Liver (tissue), 9 donors: ENCODE measurements around the gene AGPAT4. TPM values are rescaled to one million over a fixed set of nuclear protein-coding genes. Genes with fewer than 3 reads are reported as not detected.

Source experiments
- DNase-seq: peaks from one replicate; pipeline ENCODE4 v3.0.0-alpha.2; 2017; ENCODE audit warnings: low spot score
- H3K27ac ChIP-seq, 2 donors: one replicate each; pipeline ENCODE4 v1.7.0; 2013; ENCODE audit warnings: inconsistent platforms in 2 of 2, low read length in 2 of 2, control low read depth in 1 of 2, low read depth in 1 of 2, mild to moderate bottlenecking in 1 of 2
- H3K27me3 ChIP-seq, 4 donors: one replicate each; pipeline versions ENCODE4 v1.6.1 to v1.7.0; 2013; ENCODE audit warnings: low read length in 3 of 4, inconsistent platforms in 1 of 4, mild to moderate bottlenecking in 1 of 4, moderate library complexity in 1 of 4; ENCODE audit not compliant: control insufficient read depth in 4 of 4, insufficient read depth in 4 of 4
- H3K36me3 ChIP-seq, 4 donors: one replicate each; pipeline versions ENCODE4 v1.6.1 to v1.7.0; 2013; ENCODE audit warnings: low read length in 3 of 4, mild to moderate bottlenecking in 3 of 4, low read depth in 1 of 4, moderate library complexity in 1 of 4; ENCODE audit not compliant: control insufficient read depth in 4 of 4, insufficient read depth in 3 of 4
- H3K4me1 ChIP-seq, 4 donors: one replicate each; pipeline versions ENCODE4 v1.6.1 to v1.7.0; 2013; ENCODE audit warnings: low read length in 3 of 4, mild to moderate bottlenecking in 3 of 4, moderate library complexity in 1 of 4; ENCODE audit not compliant: control insufficient read depth in 4 of 4, insufficient read depth in 4 of 4
- H3K4me3 ChIP-seq, 3 donors: one replicate each; pipeline versions ENCODE4 v1.6.1 to v1.7.0; 2013; ENCODE audit warnings: low read length in 3 of 3, control low read depth in 1 of 3, low read depth in 1 of 3, mild to moderate bottlenecking in 1 of 3
- H3K9ac ChIP-seq, 2 donors: one replicate each; pipeline ENCODE4 v1.7.0; 2013; ENCODE audit warnings: low read length in 2 of 2, mild to moderate bottlenecking in 2 of 2, moderate library complexity in 2 of 2, control low read depth in 1 of 2, low read depth in 1 of 2
- H3K9me3 ChIP-seq, 4 donors: one replicate each; pipeline versions ENCODE4 v1.6.1 to v1.7.0; 2013; ENCODE audit warnings: low read length in 3 of 4; ENCODE audit not compliant: control insufficient read depth in 4 of 4
- ATF3 ChIP-seq: IDR thresholded peaks from 2 replicates; pipeline ENCODE4 v1.6.1; 2016; ENCODE audit warnings: antibody characterized with exemption
- GABPA ChIP-seq, 2 donors: IDR thresholded peaks in 1 of 2; conservative IDR thresholded peaks in 1 of 2; 2 replicates each; pipeline ENCODE4 v1.6.1; 2016; ENCODE audit warnings: antibody characterized with exemption in 2 of 2, mild to moderate bottlenecking in 1 of 2, moderate library complexity in 1 of 2
- HNF4A ChIP-seq, 2 donors: conservative IDR thresholded peaks; 2 replicates each; pipeline ENCODE4 v1.6.1; 2016; ENCODE audit warnings: antibody characterized with exemption in 2 of 2, mild to moderate bottlenecking in 2 of 2
- MAX ChIP-seq: IDR thresholded peaks from 2 replicates; pipeline ENCODE4 v1.6.1; 2016; ENCODE audit warnings: antibody characterized with exemption
- RAD21 ChIP-seq, 2 donors: IDR thresholded peaks; 2 replicates each; pipeline ENCODE4 v1.6.1; 2016; ENCODE audit warnings: antibody characterized with exemption in 2 of 2, mild to moderate bottlenecking in 2 of 2
- SP1 ChIP-seq: IDR thresholded peaks from 2 replicates; pipeline ENCODE4 v1.6.1; 2018; ENCODE audit warnings: antibody characterized with exemption, mild to moderate bottlenecking
- TAF1 ChIP-seq: conservative IDR thresholded peaks from 2 replicates; pipeline ENCODE4 v1.6.1; 2016; ENCODE audit warnings: antibody characterized with exemption, mild to moderate bottlenecking
- WGBS: extraction: QIAGEN DNeasy Blood & Tissue Kit; methylation state at CpG from one replicate; pipeline ENCODE4 v1.1.7; 2013; 5-methylcytosine and 5-hydroxymethylcytosine counted together
- polyA plus RNA-seq, 2 donors: library from polyadenylated mRNA; stranded (reverse) in 1 of 2; unstranded in 1 of 2; fragments of 200-250 nt in 1 of 2; fragments of >200 nt in 1 of 2; fragmentation: Nextera tagmentation in 1 of 2; extraction: Ambion mirVana in 1 of 2; gene quantifications; one replicate each; pipeline versions ENCODE4 v1.2.1 to v1.2.3, GENCODE V29; 2013 to 2015
- total RNA-seq, 2 donors: library from RNA; depleted of rRNA; stranded (reverse); fragments of >200 nt; gene quantifications; one replicate each; pipeline ENCODE4 v1.2.3, GENCODE V29; 2014
- TF ChIP-seq, protein P1 (sequence below): IDR thresholded peaks from 2 replicates; pipeline ENCODE4 v1.6.1; 2016; ENCODE audit warnings: antibody characterized with exemption
- TF ChIP-seq, protein P2 (sequence below): fragments of 150-350 bp; IDR thresholded peaks from 2 replicates; pipeline ENCODE4 v1.5.1; 2017; ENCODE audit warnings: improper control_type of control experiment, low read depth, low read length; ENCODE audit not compliant: missing input control
- TF ChIP-seq, protein P3 (sequence below): IDR thresholded peaks from 2 replicates; pipeline ENCODE4 v1.6.1; 2016; ENCODE audit warnings: antibody characterized with exemption, mild to moderate bottlenecking
- donor health status: healthy.
- donor health status: healthy.
- donor health status: healthy.
- donor health status: healthy.
- donor health status: healthy.

AGPAT4 gene
- total and polyA plus RNA-seq, 4 donors = 0.44 to 17.5 (median 0.69) TPM

DNA sequence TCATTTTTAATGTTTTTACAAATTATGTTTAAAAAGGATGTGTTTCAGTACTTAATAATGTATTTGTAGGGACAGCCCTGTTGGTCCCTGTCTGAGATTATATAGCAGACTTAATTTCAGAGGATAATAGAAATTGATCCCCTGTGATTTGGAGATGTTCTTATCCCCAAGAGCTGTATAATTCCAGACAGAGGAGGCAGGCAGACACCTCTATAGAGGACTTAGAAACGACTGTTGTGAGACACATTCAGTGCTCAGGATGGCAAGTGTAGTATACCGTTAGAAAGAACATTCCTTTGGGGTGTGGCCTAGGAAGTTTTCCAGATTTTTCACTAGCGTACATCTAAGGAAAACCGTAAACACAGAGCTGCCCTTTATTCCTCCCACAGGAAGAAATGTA, 164.5 kb downstream of the AGPAT4 start (continued):
- TF ChIP-seq, protein P1, sequence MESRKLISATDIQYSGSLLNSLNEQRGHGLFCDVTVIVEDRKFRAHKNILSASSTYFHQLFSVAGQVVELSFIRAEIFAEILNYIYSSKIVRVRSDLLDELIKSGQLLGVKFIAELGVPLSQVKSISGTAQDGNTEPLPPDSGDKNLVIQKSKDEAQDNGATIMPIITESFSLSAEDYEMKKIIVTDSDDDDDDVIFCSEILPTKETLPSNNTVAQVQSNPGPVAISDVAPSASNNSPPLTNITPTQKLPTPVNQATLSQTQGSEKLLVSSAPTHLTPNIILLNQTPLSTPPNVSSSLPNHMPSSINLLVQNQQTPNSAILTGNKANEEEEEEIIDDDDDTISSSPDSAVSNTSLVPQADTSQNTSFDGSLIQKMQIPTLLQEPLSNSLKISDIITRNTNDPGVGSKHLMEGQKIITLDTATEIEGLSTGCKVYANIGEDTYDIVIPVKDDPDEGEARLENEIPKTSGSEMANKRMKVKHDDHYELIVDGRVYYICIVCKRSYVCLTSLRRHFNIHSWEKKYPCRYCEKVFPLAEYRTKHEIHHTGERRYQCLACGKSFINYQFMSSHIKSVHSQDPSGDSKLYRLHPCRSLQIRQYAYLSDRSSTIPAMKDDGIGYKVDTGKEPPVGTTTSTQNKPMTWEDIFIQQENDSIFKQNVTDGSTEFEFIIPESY = no peak
- no peak for TF ChIP-seq ATF3
- TF ChIP-seq, protein P2, sequence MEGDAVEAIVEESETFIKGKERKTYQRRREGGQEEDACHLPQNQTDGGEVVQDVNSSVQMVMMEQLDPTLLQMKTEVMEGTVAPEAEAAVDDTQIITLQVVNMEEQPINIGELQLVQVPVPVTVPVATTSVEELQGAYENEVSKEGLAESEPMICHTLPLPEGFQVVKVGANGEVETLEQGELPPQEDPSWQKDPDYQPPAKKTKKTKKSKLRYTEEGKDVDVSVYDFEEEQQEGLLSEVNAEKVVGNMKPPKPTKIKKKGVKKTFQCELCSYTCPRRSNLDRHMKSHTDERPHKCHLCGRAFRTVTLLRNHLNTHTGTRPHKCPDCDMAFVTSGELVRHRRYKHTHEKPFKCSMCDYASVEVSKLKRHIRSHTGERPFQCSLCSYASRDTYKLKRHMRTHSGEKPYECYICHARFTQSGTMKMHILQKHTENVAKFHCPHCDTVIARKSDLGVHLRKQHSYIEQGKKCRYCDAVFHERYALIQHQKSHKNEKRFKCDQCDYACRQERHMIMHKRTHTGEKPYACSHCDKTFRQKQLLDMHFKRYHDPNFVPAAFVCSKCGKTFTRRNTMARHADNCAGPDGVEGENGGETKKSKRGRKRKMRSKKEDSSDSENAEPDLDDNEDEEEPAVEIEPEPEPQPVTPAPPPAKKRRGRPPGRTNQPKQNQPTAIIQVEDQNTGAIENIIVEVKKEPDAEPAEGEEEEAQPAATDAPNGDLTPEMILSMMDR = no peak

DNA sequence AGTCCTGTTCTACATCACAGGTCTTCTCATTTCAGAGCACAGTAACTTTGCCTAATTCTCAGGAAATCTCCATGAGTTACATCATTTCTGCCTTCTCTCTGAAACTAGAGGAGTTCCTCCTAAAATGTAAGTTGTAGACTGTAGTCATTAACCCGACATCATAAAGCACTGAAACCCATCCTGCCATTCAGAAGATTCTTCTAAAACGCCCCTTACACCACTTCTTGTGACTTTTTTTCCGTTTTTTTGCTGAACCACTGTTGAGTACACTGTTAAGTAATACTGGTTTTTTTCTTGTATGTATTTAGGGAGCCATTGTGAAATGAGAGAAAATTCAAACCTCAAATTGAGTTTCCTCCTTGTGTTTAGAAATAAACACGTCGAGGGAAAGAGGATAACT, 164.9 kb downstream of the AGPAT4 start:
- Histone ChIP-seq H3K9ac (no peak overlapping the region), H3K9me3 (no peaks in the 10 kb centered on the region), H3K27ac (no peak overlapping the region), H3K4me1 (no peaks in the 10 kb centered on the region), H3K36me3 (peaks cover 17 to 73% (median 62%) of the 10 kb centered on the region in 4 donors), H3K27me3 (no peaks in the 10 kb centered on the region), H3K4me3 (no peak overlapping the region)
- DNase-seq = no peak
- WGBS = 91% methylated on average over 5 of the region's 5 CpGs
- TF ChIP-seq MAX = no peak
- TF ChIP-seq, protein P3, sequence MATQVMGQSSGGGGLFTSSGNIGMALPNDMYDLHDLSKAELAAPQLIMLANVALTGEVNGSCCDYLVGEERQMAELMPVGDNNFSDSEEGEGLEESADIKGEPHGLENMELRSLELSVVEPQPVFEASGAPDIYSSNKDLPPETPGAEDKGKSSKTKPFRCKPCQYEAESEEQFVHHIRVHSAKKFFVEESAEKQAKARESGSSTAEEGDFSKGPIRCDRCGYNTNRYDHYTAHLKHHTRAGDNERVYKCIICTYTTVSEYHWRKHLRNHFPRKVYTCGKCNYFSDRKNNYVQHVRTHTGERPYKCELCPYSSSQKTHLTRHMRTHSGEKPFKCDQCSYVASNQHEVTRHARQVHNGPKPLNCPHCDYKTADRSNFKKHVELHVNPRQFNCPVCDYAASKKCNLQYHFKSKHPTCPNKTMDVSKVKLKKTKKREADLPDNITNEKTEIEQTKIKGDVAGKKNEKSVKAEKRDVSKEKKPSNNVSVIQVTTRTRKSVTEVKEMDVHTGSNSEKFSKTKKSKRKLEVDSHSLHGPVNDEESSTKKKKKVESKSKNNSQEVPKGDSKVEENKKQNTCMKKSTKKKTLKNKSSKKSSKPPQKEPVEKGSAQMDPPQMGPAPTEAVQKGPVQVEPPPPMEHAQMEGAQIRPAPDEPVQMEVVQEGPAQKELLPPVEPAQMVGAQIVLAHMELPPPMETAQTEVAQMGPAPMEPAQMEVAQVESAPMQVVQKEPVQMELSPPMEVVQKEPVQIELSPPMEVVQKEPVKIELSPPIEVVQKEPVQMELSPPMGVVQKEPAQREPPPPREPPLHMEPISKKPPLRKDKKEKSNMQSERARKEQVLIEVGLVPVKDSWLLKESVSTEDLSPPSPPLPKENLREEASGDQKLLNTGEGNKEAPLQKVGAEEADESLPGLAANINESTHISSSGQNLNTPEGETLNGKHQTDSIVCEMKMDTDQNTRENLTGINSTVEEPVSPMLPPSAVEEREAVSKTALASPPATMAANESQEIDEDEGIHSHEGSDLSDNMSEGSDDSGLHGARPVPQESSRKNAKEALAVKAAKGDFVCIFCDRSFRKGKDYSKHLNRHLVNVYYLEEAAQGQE = no peak
- TF ChIP-seq ATF3 = no peak
- no peak for TF ChIP-seq RAD21 (IDR thresholded peaks at IDR 0.05)
- no peak for TF ChIP-seq SP1
- no peak for TF ChIP-seq HNF4A (conservative IDR thresholded peaks at IDR 0.05)
- no peak for TF ChIP-seq TAF1
- TF ChIP-seq GABPA (IDR thresholded peaks at IDR 0.05 in 1 of 2, conservative IDR thresholded peaks at IDR 0.05 in 1 of 2) = no peak
- TF ChIP-seq, protein P2 = no peak
